Liver (tissue), 9 donors: Measurements from ENCODE around the gene DNAJA3. TPM values are rescaled to one million over a fixed set of nuclear protein-coding genes. Genes with fewer than 3 reads are reported as not detected.

Experiments
- DNase-seq: peaks from one replicate; pipeline ENCODE4 v3.0.0-alpha.2; 2017; ENCODE audit warnings: low spot score
- H3K27ac ChIP-seq, 2 donors: one replicate each; pipeline ENCODE4 v1.7.0; 2013; ENCODE audit warnings: inconsistent platforms in 2 of 2, low read length in 2 of 2, control low read depth in 1 of 2, low read depth in 1 of 2, mild to moderate bottlenecking in 1 of 2
- H3K27me3 ChIP-seq, 4 donors: one replicate each; pipeline versions ENCODE4 v1.6.1 to v1.7.0; 2013; ENCODE audit warnings: low read length in 3 of 4, inconsistent platforms in 1 of 4, mild to moderate bottlenecking in 1 of 4, moderate library complexity in 1 of 4; ENCODE audit not compliant: control insufficient read depth in 4 of 4, insufficient read depth in 4 of 4
- H3K36me3 ChIP-seq, 4 donors: one replicate each; pipeline versions ENCODE4 v1.6.1 to v1.7.0; 2013; ENCODE audit warnings: low read length in 3 of 4, mild to moderate bottlenecking in 3 of 4, low read depth in 1 of 4, moderate library complexity in 1 of 4; ENCODE audit not compliant: control insufficient read depth in 4 of 4, insufficient read depth in 3 of 4
- H3K4me1 ChIP-seq, 4 donors: one replicate each; pipeline versions ENCODE4 v1.6.1 to v1.7.0; 2013; ENCODE audit warnings: low read length in 3 of 4, mild to moderate bottlenecking in 3 of 4, moderate library complexity in 1 of 4; ENCODE audit not compliant: control insufficient read depth in 4 of 4, insufficient read depth in 4 of 4
- H3K4me3 ChIP-seq, 3 donors: one replicate each; pipeline versions ENCODE4 v1.6.1 to v1.7.0; 2013; ENCODE audit warnings: low read length in 3 of 3, control low read depth in 1 of 3, low read depth in 1 of 3, mild to moderate bottlenecking in 1 of 3
- H3K9ac ChIP-seq, 2 donors: one replicate each; pipeline ENCODE4 v1.7.0; 2013; ENCODE audit warnings: low read length in 2 of 2, mild to moderate bottlenecking in 2 of 2, moderate library complexity in 2 of 2, control low read depth in 1 of 2, low read depth in 1 of 2
- H3K9me3 ChIP-seq, 4 donors: one replicate each; pipeline versions ENCODE4 v1.6.1 to v1.7.0; 2013; ENCODE audit warnings: low read length in 3 of 4; ENCODE audit not compliant: control insufficient read depth in 4 of 4
- EGR1 ChIP-seq, 2 donors: IDR thresholded peaks; 2 replicates each; pipeline ENCODE4 v1.6.1; 2016 to 2018; ENCODE audit warnings: antibody characterized with exemption in 2 of 2, low read depth in 2 of 2
- FOXA1 ChIP-seq: IDR thresholded peaks from 2 replicates; pipeline ENCODE4 v1.6.1; 2016; ENCODE audit warnings: antibody characterized with exemption
- FOXA2 ChIP-seq: IDR thresholded peaks from 2 replicates; pipeline ENCODE4 v1.6.1; 2016; ENCODE audit warnings: antibody characterized with exemption
- HNF4A ChIP-seq, 2 donors: conservative IDR thresholded peaks; 2 replicates each; pipeline ENCODE4 v1.6.1; 2016; ENCODE audit warnings: antibody characterized with exemption in 2 of 2, mild to moderate bottlenecking in 2 of 2
- HNF4G ChIP-seq: IDR thresholded peaks from 2 replicates; pipeline ENCODE4 v1.6.1; 2016; ENCODE audit warnings: antibody characterized with exemption
- JUND ChIP-seq, 2 donors: IDR thresholded peaks; 2 replicates each; pipeline ENCODE4 v1.6.1; 2016; ENCODE audit warnings: antibody characterized with exemption in 2 of 2
- MAX ChIP-seq: IDR thresholded peaks from 2 replicates; pipeline ENCODE4 v1.6.1; 2016; ENCODE audit warnings: antibody characterized with exemption
- NR2F2 ChIP-seq: IDR thresholded peaks from 2 replicates; pipeline ENCODE4 v1.6.1; 2016; ENCODE audit warnings: antibody characterized with exemption
- RAD21 ChIP-seq, 2 donors: IDR thresholded peaks; 2 replicates each; pipeline ENCODE4 v1.6.1; 2016; ENCODE audit warnings: antibody characterized with exemption in 2 of 2, mild to moderate bottlenecking in 2 of 2
- SP1 ChIP-seq: IDR thresholded peaks from 2 replicates; pipeline ENCODE4 v1.6.1; 2018; ENCODE audit warnings: antibody characterized with exemption, mild to moderate bottlenecking
- TAF1 ChIP-seq: conservative IDR thresholded peaks from 2 replicates; pipeline ENCODE4 v1.6.1; 2016; ENCODE audit warnings: antibody characterized with exemption, mild to moderate bottlenecking
- YY1 ChIP-seq: IDR thresholded peaks from 2 replicates; pipeline ENCODE4 v1.6.1; 2016; ENCODE audit warnings: antibody characterized with exemption, mild to moderate bottlenecking
- WGBS: extraction: QIAGEN DNeasy Blood & Tissue Kit; methylation state at CpG from one replicate; pipeline ENCODE4 v1.1.7; 2013; 5-methylcytosine and 5-hydroxymethylcytosine counted together
- polyA plus RNA-seq, 2 donors: library from polyadenylated mRNA; stranded (reverse) in 1 of 2; unstranded in 1 of 2; fragments of 200-250 nt in 1 of 2; fragments of >200 nt in 1 of 2; fragmentation: Nextera tagmentation in 1 of 2; extraction: Ambion mirVana in 1 of 2; gene quantifications; one replicate each; pipeline versions ENCODE4 v1.2.1 to v1.2.3, GENCODE V29; 2013 to 2015
- total RNA-seq, 2 donors: library from RNA; depleted of rRNA; stranded (reverse); fragments of >200 nt; gene quantifications; one replicate each; pipeline ENCODE4 v1.2.3, GENCODE V29; 2014
- TF ChIP-seq, protein P1 (sequence below): IDR thresholded peaks from 2 replicates; pipeline ENCODE4 v1.6.1; 2016; ENCODE audit warnings: antibody characterized with exemption
- TF ChIP-seq, protein P2 (sequence below): IDR thresholded peaks from 2 replicates; pipeline ENCODE4 v1.6.1; 2016; ENCODE audit warnings: antibody characterized with exemption, mild to moderate bottlenecking
- TF ChIP-seq, protein P3 (sequence below): fragments of 150-350 bp; IDR thresholded peaks from 2 replicates; pipeline ENCODE4 v1.5.1; 2017; ENCODE audit warnings: improper control_type of control experiment, low read depth, low read length; ENCODE audit not compliant: missing input control
- donor health status: healthy.
- donor health status: healthy.
- donor health status: healthy.
- donor health status: healthy.
- donor health status: healthy.

The DNAJA3 gene
- total and polyA plus RNA-seq, 4 donors: 39.6 to 86.3 (median 65.6) TPM

DNA sequence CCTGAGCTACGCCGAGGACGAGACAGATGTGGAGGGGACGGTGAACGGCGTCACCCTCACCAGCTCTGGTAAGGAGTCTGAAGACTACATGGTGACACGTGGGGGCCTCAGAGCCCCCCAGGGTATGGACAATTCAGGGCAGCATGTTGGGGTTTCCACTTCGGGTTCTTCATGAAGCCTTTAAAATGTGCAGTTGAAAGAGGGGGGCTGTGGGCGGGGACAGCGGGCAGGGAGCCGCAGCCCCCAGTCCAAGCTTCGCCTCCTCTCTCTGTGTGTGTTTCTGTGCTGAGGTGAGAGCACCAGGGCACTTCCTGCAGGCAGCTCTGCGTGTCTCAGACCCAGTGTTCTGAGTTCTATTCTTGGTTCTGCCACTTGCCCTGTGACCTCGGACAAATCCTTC is 24.8 kb downstream of the DNAJA3 start:
- TF ChIP-seq YY1 (no peak), TAF1 (no peak), HNF4G (no peak), JUND (IDR thresholded peaks at IDR 0.05) (no peak)
- TF ChIP-seq, protein P1, sequence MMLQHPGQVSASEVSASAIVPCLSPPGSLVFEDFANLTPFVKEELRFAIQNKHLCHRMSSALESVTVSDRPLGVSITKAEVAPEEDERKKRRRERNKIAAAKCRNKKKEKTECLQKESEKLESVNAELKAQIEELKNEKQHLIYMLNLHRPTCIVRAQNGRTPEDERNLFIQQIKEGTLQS: no peak
- TF ChIP-seq, protein P2, sequence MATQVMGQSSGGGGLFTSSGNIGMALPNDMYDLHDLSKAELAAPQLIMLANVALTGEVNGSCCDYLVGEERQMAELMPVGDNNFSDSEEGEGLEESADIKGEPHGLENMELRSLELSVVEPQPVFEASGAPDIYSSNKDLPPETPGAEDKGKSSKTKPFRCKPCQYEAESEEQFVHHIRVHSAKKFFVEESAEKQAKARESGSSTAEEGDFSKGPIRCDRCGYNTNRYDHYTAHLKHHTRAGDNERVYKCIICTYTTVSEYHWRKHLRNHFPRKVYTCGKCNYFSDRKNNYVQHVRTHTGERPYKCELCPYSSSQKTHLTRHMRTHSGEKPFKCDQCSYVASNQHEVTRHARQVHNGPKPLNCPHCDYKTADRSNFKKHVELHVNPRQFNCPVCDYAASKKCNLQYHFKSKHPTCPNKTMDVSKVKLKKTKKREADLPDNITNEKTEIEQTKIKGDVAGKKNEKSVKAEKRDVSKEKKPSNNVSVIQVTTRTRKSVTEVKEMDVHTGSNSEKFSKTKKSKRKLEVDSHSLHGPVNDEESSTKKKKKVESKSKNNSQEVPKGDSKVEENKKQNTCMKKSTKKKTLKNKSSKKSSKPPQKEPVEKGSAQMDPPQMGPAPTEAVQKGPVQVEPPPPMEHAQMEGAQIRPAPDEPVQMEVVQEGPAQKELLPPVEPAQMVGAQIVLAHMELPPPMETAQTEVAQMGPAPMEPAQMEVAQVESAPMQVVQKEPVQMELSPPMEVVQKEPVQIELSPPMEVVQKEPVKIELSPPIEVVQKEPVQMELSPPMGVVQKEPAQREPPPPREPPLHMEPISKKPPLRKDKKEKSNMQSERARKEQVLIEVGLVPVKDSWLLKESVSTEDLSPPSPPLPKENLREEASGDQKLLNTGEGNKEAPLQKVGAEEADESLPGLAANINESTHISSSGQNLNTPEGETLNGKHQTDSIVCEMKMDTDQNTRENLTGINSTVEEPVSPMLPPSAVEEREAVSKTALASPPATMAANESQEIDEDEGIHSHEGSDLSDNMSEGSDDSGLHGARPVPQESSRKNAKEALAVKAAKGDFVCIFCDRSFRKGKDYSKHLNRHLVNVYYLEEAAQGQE: no peak
- Histone ChIP-seq H3K36me3 (peaks cover 23 to 79% (median 59%) of the 10 kb centered on the region in 4 donors), H3K27ac (no peak overlapping the region), H3K27me3 (no peaks in the 10 kb centered on the region), H3K9ac (no peak overlapping the region), H3K4me1 (no peaks in the 10 kb centered on the region), H3K9me3 (no peaks in the 10 kb centered on the region), H3K4me3 (no peak overlapping the region)
- no peak for DNase-seq
- 97% methylated on average over 14 of the region's 14 CpGs for WGBS

DNA sequence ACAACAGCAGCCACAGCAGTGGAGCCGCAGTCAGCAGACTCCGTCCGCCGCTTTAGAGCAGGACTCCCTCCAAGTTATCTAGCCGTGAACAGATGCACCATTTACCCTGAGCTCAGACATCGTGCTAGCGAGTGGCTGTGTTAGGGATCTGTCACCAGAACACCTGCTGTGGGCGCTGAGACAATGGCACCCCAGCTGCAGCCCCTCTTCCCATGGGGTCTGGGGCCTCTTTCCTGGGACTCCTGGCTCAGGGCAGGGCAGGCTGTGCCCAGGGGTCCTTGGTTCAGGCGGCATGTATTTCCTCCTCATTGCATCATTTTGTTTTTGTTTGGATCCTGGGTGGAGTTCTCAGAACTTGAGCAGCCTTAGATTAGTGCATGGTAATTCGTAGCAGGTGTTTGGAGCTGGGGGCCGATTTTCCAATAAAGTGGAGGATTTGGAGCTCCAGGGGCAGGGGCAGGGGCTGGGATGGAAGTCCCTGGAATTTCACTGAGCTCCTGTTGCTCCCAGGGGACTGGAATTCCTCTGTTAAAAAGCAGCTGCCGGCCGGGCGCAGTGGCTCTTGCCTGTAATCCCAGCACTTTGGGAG is 25.4 kb downstream of the DNAJA3 start:
- no peak for DNase-seq
- H3K36me3 ChIP-seq: peaks cover 28 to 80% (median 64%) of the 10 kb centered on the region in 4 donors
- H3K4me1 ChIP-seq: no peaks in the 10 kb centered on the region
- WGBS: 97% methylated on average over 14 of the region's 14 CpGs
- TF ChIP-seq, protein P3, sequence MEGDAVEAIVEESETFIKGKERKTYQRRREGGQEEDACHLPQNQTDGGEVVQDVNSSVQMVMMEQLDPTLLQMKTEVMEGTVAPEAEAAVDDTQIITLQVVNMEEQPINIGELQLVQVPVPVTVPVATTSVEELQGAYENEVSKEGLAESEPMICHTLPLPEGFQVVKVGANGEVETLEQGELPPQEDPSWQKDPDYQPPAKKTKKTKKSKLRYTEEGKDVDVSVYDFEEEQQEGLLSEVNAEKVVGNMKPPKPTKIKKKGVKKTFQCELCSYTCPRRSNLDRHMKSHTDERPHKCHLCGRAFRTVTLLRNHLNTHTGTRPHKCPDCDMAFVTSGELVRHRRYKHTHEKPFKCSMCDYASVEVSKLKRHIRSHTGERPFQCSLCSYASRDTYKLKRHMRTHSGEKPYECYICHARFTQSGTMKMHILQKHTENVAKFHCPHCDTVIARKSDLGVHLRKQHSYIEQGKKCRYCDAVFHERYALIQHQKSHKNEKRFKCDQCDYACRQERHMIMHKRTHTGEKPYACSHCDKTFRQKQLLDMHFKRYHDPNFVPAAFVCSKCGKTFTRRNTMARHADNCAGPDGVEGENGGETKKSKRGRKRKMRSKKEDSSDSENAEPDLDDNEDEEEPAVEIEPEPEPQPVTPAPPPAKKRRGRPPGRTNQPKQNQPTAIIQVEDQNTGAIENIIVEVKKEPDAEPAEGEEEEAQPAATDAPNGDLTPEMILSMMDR: no peak
- TF ChIP-seq YY1 (no peak), EGR1 (IDR thresholded peaks at IDR 0.05; ENCODE audit: low read depth in 2 of 2) (no peak), SP1 (no peak), MAX (no peak), HNF4G (no peak), FOXA1 (no peak), JUND (IDR thresholded peaks at IDR 0.05) (no peak), RAD21 (IDR thresholded peaks at IDR 0.05) (no peak), TAF1 (no peak), NR2F2 (no peak), HNF4A (conservative IDR thresholded peaks at IDR 0.05) (no peak), FOXA2 (no peak)
- TF ChIP-seq, protein P1: no peak
- TF ChIP-seq, protein P2: no peak
- no peak overlapping the region for H3K27ac ChIP-seq
- no peaks in the 10 kb centered on the region for H3K9me3 ChIP-seq
- no peaks in the 10 kb centered on the region for H3K27me3 ChIP-seq
- H3K4me3 ChIP-seq: no peak overlapping the region
- no peak overlapping the region for H3K9ac ChIP-seq
